ENCODE data around the gene FTHL17. TPM values are rescaled to one million over a fixed set of nuclear protein-coding genes. Genes with fewer than 3 reads are reported as not detected.

FTHL17 gene
- polyA plus RNA-seq, 1 donor from 2014 or later: not detected

DNA sequence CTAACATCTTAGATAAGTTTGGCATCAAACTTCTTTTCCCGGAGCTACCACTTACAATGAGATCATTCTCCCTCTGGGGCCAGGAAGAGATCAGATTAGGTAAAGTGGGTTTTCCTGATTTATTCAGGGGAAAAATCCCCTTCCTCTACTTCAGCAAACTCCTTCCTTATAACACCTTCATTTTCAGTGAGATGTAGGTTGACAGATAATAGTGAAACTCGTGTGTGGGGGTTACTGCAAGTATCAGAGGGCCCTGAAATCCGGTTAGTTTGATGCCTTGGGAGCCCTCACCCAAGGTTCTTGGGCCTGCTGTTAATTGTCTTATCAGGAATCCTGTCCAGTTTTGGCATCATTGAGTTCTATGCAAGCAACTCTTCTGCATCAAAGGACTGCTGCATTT lies 10.8 kb downstream of the FTHL17 start:
- no peaks in the 10 kb centered on the region for H3K27me3 ChIP-seq (ENCODE audit: insufficient read depth, low read depth, low read length)

DNA sequence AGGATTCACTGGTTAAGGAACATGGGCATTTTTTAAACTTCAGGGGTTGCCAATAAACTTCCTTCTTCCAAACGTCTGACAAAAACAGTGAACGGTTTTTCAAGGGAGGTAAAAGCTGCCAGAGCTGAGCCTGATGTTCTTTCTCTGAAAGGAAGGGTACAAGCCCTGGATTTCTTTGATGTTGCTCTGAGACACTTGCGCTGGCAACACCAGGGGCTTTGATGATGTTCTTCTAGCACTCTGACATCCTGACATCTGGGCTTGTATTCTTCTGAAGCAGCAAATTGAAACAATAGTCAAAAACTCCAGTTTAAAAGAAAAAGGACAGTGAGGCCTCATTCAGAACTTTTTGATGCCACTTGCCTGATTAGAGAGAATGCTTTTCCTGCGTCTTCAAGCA lies 11.8 kb downstream of the FTHL17 start:
- Histone ChIP-seq H3F3A (ENCODE audit: insufficient read depth, low read length, poor library complexity, severe bottlenecking) (no peaks in the 10 kb centered on the region), H3K27ac (ENCODE audit: low read length) (no peak overlapping the region), H3K9ac (ENCODE audit: low read length) (no peak overlapping the region), H4K20me1 (ENCODE audit: insufficient read depth) (no peaks in the 10 kb centered on the region), H3K79me2 (replicated peaks; ENCODE audit: insufficient read depth, low read length) (no peaks in the 10 kb centered on the region), H3K4me3 (ENCODE audit: low read length) (no peak overlapping the region), H3K27me3 (ENCODE audit: insufficient read depth, low read depth, low read length) (no peaks in the 10 kb centered on the region), H2AFZ (ENCODE audit: low read depth, low read length) (no peak overlapping the region), H3K36me3 (ENCODE audit: insufficient read depth, low read length) (no peaks in the 10 kb centered on the region), H3K4me2 (ENCODE audit: low read length) (no peak overlapping the region), H3K9me2 (ENCODE audit: insufficient read depth, low read length) (no peaks in the 10 kb centered on the region), H3K9me3 (ENCODE audit: low read length) (no peaks in the 10 kb centered on the region)
- no peak for TF ChIP-seq SMC3 (conservative IDR thresholded peaks at IDR 0.05; ENCODE audit: poor library complexity)
- no peak for TF ChIP-seq TAF1 (IDR thresholded peaks at IDR 0.05; ENCODE audit: low read depth)
- no peak for TF ChIP-seq MXI1 (conservative IDR thresholded peaks at IDR 0.05; ENCODE audit: poor library complexity, severe bottlenecking)
- TF ChIP-seq, protein P1, sequence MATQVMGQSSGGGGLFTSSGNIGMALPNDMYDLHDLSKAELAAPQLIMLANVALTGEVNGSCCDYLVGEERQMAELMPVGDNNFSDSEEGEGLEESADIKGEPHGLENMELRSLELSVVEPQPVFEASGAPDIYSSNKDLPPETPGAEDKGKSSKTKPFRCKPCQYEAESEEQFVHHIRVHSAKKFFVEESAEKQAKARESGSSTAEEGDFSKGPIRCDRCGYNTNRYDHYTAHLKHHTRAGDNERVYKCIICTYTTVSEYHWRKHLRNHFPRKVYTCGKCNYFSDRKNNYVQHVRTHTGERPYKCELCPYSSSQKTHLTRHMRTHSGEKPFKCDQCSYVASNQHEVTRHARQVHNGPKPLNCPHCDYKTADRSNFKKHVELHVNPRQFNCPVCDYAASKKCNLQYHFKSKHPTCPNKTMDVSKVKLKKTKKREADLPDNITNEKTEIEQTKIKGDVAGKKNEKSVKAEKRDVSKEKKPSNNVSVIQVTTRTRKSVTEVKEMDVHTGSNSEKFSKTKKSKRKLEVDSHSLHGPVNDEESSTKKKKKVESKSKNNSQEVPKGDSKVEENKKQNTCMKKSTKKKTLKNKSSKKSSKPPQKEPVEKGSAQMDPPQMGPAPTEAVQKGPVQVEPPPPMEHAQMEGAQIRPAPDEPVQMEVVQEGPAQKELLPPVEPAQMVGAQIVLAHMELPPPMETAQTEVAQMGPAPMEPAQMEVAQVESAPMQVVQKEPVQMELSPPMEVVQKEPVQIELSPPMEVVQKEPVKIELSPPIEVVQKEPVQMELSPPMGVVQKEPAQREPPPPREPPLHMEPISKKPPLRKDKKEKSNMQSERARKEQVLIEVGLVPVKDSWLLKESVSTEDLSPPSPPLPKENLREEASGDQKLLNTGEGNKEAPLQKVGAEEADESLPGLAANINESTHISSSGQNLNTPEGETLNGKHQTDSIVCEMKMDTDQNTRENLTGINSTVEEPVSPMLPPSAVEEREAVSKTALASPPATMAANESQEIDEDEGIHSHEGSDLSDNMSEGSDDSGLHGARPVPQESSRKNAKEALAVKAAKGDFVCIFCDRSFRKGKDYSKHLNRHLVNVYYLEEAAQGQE (IDR thresholded peaks at IDR 0.05; ENCODE audit: borderline replicate concordance): no peak
- TF ChIP-seq POLR2AphosphoS5 (IDR thresholded peaks at IDR 0.05): no peak
- no peak for TF ChIP-seq EP300 (conservative IDR thresholded peaks at IDR 0.05; ENCODE audit: poor library complexity, severe bottlenecking)
- TF ChIP-seq RAD21 (conservative IDR thresholded peaks at IDR 0.05): no peak
- TF ChIP-seq, protein P2, sequence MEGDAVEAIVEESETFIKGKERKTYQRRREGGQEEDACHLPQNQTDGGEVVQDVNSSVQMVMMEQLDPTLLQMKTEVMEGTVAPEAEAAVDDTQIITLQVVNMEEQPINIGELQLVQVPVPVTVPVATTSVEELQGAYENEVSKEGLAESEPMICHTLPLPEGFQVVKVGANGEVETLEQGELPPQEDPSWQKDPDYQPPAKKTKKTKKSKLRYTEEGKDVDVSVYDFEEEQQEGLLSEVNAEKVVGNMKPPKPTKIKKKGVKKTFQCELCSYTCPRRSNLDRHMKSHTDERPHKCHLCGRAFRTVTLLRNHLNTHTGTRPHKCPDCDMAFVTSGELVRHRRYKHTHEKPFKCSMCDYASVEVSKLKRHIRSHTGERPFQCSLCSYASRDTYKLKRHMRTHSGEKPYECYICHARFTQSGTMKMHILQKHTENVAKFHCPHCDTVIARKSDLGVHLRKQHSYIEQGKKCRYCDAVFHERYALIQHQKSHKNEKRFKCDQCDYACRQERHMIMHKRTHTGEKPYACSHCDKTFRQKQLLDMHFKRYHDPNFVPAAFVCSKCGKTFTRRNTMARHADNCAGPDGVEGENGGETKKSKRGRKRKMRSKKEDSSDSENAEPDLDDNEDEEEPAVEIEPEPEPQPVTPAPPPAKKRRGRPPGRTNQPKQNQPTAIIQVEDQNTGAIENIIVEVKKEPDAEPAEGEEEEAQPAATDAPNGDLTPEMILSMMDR (IDR thresholded peaks at IDR 0.05; ENCODE audit: poor library complexity, severe bottlenecking): no peak
- TF ChIP-seq EZH2 (IDR thresholded peaks at IDR 0.05; ENCODE audit: borderline replicate concordance, insufficient read depth, low read length, poor library complexity, severe bottlenecking): no peak

More for the DNA sequence above, 10.8 kb downstream of the FTHL17 start:
- Histone ChIP-seq H2AFZ (ENCODE audit: low read depth, low read length) (no peak overlapping the region), H3K4me2 (ENCODE audit: low read length) (no peak overlapping the region), H3F3A (ENCODE audit: insufficient read depth, low read length, poor library complexity, severe bottlenecking) (no peaks in the 10 kb centered on the region), H3K4me3 (ENCODE audit: low read length) (no peak overlapping the region), H3K9me2 (ENCODE audit: insufficient read depth, low read length) (no peaks in the 10 kb centered on the region), H4K20me1 (ENCODE audit: insufficient read depth) (no peaks in the 10 kb centered on the region), H3K9me3 (ENCODE audit: low read length) (no peaks in the 10 kb centered on the region), H3K27ac (ENCODE audit: low read length) (no peak overlapping the region), H3K79me2 (replicated peaks; ENCODE audit: insufficient read depth, low read length) (no peaks in the 10 kb centered on the region), H3K9ac (ENCODE audit: low read length) (no peak overlapping the region), H3K36me3 (ENCODE audit: insufficient read depth, low read length) (no peaks in the 10 kb centered on the region)
- no peak for TF ChIP-seq EP300 (conservative IDR thresholded peaks at IDR 0.05; ENCODE audit: poor library complexity, severe bottlenecking)
- no peak for TF ChIP-seq MXI1 (conservative IDR thresholded peaks at IDR 0.05; ENCODE audit: poor library complexity, severe bottlenecking)
- TF ChIP-seq POLR2AphosphoS5 (IDR thresholded peaks at IDR 0.05): no peak
- TF ChIP-seq, protein P2 (IDR thresholded peaks at IDR 0.05; ENCODE audit: poor library complexity, severe bottlenecking): no peak
- TF ChIP-seq RAD21 (conservative IDR thresholded peaks at IDR 0.05): no peak
- no peak for TF ChIP-seq EZH2 (IDR thresholded peaks at IDR 0.05; ENCODE audit: borderline replicate concordance, insufficient read depth, low read length, poor library complexity, severe bottlenecking)
- TF ChIP-seq, protein P1 (IDR thresholded peaks at IDR 0.05; ENCODE audit: borderline replicate concordance): no peak
- TF ChIP-seq SMC3 (conservative IDR thresholded peaks at IDR 0.05; ENCODE audit: poor library complexity): no peak
- TF ChIP-seq TAF1 (IDR thresholded peaks at IDR 0.05; ENCODE audit: low read depth): no peak

Measured in neural cell (in vitro differentiated cells).